HG02759 (cell line): ENCODE results near the gene SORCS2.
A peak's percentile ranks its signal among the peaks of the same experiment; 100 is the strongest.

ENCODE experiments used
- ATAC-seq: cut with Tn5 transposase; IDR thresholded peaks from one replicate; pipeline ENCODE4 v1.9.1; 2021; ENCODE audit warnings: mild to moderate bottlenecking, moderate library complexity; ENCODE audit not compliant: unreplicated experiment

Gene SORCS2

DNA sequence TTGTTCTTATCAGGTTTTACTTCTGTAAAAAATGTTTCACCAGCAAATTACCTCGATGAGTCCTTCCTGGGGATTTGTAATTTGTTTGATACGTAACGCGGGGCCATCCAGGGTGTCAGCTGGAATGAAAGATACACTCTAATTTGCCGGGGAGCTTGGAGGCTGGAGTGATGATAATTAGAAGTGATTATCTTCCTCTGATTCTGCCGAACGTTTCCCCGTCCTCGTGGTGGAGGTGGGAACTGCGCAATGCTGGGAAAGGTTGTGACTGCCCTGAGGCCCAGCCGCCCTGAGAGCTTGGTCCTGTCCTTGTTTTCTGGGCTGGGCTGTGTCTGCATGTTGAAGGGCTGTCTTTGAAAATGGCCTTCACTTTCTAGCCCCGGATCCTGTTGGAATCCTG, 48.0 kb downstream of the SORCS2 start:
- no peak for ATAC-seq

DNA sequence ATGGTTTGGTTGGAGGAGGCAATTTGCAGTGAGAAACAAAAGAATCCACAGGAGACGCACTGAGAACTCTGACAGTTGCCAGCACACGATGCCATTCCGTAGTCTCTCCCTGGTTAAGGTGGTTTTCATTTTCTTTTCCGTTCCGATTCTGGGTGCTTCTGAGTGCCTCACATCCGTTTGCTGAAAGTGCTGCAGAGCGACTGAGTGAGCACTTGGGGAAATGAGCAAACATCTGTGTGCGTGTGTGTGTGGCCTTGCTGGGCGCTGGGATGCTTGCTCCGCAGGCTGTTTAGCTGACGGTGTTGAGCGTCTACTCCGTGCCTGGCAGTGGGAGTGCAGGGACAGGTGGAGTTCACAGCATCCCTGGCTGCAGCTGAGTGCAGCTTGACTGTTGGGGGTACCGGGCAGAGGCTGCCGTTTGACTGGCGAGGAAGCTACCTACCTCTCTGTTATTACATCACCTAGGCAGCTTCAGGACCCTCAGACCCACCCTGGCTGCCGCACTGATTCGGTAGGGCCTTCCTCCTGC, 49.3 kb downstream of the SORCS2 start:
- ATAC-seq: no peak

DNA sequence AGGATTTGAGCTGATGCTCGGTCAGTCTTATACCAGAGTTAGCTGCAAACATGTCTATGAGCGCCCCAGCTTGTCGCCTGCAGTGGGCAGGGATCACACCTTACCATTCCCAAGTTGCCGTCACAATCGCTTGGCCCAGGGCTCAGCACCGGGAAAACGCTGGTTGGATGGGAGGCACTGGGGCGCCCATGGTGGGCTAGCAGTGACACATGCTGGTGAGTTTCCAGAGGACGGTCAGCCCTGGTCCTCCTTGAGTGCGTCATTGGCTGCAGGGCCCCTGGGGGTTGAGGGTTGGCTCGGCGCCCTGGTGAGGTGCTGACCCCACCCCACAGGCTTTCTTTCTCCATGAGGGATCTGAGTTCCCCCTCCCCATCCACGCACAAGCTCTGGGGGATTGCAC, 50.4 kb downstream of the SORCS2 start:
- ATAC-seq: no peak

DNA sequence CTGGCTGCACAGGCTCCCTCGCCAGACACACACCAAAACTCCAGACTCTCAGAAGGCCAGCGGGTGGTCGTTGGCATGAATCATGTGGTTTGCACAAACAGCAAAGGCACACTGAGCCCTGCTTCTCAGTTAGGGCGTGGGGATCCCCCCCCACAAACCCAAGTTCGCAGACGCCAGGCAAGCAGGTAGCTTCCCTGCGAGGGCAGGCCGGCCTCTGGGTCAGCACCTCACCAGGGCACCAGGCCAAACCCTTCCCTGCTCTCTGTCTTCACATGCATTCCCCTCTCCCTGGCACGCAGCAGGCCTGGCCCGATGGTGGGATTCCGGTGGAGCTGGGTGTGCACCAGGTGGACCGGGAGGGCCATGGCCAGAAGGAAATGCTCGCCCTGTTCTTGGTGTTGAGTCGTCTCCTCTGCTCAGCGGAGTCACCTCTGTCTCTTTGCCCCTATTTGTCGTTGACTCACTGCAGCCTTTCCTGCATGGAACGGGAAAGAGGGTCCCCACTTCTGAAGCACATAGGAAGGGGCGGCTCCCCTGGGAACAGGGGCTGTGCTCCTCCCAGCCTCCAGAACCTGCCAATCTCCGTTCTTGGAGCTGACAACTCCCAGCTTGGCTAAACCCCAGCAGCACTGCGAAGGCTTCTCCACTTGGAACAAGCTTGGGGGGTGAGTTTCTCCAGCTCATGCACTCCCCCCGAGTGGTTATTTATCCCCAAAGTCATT, 51.4 kb downstream of the SORCS2 start:
- ATAC-seq: no peak

DNA sequence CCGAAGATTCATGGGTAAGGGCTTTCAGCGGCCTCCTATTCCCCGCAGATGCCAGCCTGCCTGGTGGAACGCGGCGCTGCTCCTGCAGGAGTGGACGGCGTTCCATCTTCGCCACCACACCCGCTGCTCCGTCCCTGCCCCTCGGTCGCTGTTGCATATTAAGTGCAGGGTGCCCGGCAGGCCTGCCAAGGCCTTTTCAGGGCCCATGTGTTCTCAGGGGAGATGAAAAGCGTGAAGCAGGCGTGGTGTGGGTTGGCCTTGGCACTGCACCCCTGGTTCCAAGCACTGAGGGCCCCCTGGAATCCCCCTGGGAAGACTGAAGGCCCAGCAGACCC, 52.0 kb downstream of the SORCS2 start:
- ATAC-seq: no peak

DNA sequence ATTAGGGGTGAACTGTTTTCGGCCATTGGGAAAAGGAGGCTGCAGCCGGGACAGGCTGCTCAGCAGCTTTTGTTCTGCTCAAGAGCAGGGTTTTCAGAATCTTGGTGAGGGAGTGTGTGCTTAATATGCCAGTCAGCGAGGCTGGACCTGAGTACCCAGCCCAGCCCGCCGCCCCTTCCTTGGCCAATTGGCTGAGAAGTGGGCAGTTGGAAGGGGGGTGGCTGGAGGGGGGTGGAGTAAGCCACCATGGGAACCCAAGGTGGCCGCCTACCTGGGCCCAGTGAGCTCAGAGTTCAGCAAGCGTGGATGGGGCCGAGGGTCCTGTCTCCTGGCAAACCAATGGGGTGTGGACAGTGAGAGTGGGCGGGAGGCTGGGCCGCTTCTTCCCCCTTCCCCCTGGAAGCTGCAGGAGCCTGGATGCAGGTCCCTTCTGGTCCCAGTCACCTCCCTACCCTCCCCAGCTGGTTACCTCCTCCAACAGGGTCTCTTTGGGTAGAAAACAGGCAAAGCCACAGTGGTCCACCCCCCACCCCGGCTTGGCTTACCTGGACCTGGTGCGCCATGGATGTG, 52.5 kb downstream of the SORCS2 start:
- ATAC-seq: no peak

DNA sequence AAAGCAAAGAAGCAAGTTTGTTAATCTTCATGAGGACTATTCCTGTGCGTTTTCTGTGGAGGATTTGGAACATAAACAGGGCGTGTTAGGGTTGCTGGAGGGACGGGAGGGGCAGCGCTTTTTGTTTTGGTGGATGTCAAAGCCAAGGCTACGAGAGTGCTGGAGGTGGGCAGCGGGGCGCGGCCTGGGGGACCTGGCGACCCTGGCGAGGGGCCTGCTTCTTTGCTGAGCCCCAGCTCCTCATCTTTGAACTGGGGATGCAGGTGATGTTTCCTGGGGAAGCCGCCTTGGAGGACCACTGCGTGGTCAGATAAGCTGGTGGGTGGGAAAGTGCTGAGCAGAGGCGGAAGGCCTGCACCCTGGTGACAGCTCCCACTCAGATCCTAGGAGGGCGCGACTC, 55.2 kb downstream of the SORCS2 start:
- ATAC-seq: no peak

DNA sequence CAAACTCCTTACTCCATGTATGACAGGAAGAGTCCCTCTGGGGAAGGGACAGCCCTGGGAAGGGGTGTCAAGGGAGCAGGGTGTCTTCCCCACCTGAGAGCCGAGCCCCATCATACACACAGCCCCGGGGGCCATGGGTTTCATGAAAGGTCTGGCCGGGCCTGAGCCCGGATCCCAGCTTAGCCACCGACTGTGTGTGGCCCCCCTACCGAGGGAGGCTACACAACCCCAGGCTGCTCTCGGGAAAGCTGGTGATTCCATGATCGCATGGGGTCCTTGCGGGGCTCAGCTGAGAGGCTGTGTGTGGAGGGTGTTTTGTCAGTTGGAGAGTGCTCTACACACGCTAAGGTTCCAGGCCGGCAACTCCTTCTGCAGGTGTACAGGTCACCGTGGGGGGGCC, 55.6 kb downstream of the SORCS2 start:
- no peak for ATAC-seq

DNA sequence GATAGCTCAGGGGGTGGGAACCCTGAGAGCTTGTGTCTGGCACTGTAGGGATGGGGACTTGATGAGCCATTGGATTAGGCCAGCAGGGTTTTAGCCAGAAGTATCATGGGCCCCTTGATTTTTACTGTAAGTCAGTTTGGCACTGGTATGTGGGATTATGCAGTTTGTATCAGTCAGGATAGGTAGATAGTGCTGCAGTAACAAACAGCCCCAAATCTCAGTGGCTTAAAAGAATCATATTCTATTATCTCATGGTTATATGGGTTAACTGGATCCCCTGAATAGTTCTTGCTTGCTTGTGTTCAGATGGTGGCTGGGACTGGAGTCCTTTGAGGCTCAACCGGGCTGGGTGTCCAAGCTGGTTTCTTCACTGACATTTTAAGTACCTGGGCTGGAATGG, 56.5 kb downstream of the SORCS2 start:
- no peak for ATAC-seq

DNA sequence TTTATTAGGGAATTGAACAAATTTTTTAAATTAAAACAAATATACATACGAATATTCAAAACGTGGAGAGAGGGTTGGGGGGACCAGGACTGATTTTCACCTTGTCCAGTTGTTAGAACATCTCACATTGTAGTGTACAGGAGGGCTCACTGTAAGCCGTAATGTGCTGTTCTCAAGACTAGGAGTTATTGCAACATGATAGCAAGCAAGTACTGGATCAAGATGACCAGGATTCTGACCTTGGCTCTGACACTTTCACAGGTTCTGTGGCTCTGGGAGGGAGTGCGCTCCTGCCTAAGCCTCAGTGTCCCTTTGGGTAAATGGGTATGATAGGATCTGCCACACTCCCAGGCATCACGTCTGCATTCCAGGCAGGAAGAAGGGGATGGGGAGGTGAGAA, 59.0 kb downstream of the SORCS2 start:
- ATAC-seq: no peak

DNA sequence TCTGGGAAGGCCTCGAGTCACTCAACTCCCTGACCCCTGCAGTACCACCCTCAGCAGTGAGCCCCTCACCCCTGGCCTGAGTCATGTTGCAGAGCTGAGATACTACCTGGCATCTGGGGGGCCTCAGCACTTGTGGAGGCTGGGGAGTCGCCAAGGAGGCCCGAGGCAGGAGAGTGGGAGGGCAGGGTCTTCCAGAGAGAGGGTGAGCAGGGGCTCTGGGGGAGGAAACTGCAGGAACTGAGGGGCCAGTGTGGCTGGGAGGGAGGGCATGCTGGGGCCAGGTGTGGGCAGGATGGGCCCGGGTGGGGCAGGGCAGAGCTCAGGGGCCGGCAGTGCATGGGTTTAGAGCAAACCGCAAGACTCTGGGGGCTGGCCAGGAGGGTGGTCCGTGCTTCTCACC, 59.7 kb downstream of the SORCS2 start:
- no peak for ATAC-seq

DNA sequence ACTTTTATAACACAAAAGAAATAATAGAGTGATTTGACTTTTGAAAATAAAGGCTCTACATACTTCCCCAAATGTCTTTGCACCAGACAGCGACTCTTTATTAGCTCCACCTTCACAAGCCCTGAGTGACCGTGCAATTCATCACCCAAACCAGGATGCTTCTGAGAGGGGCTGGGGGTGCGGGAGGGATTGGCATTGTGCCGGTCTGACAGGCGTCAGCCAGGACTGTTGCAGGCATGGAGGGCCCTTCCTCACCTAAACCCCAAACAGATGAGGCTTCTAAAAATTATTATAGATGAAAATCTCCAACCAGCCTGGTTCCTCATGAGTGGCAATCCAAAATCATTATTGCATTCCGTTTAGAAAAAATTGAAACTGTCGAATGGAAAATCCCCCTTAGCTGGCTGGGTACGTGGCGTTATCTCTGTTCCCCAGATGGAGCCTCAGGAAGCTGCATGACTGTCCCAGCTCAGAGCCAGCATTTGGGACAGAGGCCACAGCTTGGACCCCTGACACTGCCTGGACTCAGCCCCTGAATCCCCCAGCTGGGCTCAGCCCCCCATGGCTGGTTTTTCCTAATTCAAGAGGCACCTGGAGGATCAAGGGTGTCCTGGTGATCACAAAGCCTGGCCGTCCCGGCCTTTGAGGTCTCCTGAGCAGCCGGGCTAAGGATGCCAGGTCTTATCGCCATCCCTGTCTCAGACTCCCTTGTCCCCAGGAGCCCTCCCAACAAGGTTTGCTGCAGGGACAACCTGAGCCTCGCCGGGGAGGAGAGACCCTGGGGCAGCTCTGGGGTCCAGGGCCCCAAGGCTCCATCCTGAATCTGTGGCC, 60.4 kb downstream of the SORCS2 start:
- no peak for ATAC-seq

DNA sequence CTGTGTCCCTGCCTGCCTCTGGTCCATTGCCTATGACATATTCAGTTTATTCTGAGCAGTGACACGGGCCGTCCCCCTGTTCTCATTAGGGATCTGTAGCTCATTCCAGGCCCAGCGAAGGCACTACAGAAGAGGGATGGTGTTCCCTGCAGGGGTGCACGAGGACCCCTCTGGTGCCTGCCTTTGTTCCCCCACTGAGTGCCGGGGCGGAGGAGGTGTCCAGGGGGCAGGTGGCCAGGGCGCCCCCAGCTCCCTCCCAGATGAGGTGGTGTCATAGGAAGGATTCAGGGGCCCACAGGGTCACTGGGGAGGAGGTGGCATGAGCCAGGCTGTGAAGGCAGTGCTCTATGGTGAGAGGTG, 61.0 kb downstream of the SORCS2 start:
- no peak for ATAC-seq

DNA sequence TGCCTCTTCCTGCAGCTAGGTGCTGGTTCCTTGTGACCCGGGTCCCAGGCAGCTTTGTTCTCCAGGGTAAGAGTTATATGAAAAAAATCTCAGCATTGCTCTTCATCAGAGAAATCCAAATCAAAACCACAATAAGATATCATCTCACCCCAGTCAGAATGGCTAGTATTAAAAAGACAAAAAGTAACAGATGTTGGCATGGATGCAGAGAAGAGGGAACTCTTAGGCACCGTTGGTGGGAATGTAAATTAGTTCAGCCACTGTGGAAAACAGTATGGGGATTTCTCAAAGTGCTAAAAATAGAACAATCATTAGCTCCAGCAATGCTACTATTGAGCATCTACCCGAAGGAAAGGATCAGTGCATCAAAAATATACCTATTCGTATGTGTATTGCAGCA, 61.5 kb downstream of the SORCS2 start:
- no peak for ATAC-seq

DNA sequence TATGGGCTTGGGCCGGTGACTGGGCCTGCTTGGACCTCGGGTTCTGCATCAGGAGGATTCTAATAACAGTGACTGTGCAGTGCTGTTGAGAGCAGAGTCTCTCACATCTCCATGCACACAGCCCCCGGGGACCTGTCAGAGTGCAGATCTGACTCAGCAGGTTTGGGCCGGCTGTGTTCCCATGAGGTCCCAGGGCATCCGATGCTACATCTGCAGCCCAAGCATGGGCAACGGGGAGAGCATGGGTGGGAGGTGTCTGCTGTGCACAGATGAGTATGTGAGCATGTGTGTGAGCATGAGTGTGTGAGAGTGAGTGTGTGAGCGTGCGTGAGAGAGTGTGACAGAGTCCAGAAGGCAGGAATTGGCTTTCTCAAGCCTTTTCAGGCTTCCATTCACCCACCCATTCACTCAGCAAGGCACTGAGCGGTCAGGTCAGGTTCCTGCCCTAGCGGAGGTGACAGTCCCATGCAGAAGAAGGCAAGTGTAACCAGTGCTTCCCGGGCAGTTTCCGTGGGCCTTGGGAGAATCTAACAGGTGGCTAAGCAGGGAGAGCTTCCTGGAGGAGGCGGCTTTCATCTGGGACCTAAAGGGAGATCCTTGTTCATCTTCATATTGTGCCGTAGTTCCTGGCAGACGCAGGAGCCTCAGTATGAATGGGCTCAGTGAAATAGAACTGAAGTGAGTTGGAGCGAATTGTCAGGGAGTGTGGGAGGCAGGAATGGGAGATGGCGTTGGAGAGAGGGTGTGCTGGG, 62.6 kb downstream of the SORCS2 start:
- peak; percentile 97 for ATAC-seq

DNA sequence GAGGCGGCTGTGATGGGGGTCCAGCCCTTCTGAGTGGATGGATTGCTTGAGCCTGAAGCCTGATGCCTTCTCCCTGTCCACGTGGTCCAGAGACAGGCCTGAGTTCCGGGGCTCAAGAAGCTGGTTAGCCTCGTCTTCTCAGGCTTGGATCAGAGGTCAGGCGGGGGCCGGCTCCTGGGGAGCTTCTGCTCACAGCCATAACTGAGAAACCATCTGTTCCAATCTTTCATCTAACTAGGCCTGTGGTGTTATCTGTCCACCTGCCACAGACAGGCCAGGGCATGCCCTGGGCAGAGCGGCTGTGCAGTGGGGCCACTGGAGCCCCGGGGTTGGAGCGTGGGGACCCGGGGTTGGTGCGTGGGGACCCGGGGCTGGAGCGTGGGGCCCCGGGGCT, 63.1 kb downstream of the SORCS2 start:
- ATAC-seq: no peak

DNA sequence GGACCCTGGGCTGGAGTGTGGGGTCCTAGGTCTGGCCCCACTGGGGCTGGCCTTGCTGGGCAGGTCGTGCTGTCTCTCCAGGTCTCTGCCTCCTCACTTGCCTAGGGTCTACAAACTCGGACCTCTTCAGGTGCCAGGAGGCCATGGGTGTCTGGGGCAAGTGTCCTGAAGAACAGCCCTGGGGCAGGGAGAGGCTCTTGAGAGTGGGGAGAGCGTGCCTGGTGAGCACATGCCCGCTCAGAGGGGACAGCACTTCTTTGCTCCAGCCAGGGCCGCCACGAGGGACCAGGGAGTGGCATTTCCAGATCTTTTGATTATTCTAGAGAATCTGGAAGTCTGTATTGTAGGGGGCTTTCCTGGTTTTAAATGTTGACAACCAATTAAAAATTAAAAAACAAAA, 63.7 kb downstream of the SORCS2 start:
- no peak for ATAC-seq

DNA sequence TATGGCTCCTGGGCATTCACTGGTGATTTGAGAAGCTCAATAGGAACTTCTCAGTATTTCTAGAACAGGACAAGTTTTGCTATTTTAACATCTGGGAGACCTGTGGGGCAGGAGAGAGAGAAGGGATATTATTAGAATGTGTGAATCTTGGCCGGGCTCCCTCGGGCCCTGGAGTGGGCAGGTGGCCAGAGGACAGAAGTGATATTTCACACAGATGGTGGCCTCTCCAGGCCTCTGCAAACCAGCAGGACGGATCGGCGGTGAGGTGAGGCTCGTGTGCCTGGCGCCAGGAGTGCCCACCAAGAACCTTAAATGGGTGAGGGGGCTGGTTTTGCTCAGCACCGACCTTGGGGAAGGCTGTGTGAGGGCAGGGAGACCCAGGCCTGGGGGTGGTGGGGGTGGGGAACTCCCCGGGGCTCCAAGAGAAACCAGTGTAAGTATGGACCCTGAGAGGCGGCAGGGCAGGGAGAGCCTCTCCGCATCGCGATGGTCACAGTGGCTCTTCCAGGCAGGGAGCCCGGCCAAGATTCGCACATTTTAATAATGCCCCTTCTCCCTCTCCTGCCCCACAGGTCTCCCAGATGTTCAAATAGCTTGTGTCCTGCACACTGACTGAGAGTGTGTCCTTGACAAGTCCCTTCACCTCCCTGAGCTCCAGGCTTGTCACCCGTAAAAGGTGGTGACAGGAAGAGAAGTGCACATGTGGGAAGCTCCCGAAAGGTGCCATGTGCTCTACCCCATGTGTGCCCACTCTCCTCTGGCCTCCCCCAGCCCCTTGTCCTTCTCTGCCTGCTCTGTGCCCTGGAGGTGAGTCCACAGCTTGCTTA, 64.9 kb downstream of the SORCS2 start:
- no peak for ATAC-seq

DNA sequence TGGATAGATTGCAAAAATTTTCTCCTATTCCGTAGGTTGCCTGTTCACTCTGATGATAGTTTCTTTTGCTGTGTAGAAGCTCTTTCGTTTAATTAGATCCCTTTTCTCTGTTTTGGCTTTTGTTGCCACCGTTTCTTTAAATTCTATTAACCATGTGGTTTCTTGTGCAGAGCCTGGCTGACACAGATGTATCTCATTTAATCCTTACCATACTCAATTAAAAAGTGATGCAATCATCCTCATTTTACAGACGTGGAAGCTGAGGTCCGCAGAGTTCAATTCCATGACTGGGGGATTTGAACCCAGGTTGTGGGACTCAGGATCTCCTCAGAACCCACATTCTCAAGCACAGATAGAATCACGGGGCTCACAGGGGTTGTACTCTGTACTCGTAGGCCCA, 66.7 kb downstream of the SORCS2 start:
- ATAC-seq: no peak

DNA sequence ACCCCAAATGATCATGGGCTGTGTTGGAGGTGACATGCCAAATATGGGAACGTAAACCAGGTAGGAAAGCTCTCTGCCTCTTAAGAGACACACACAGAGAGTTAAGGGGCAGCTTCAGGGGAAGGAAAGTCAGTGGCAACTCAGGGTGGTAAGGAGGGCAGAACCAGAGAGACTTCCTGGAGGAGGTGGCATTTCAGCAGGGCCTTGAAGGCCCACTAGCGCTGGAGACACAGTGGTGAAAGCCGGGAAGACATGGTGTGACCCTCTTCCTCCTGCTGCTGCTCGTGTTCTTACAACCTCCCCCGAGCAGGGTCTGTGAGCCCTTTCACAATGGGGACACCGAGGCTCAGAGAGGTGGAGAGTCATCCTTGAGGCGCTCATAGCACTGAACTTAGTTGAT, 68.2 kb downstream of the SORCS2 start:
- ATAC-seq: no peak

DNA sequence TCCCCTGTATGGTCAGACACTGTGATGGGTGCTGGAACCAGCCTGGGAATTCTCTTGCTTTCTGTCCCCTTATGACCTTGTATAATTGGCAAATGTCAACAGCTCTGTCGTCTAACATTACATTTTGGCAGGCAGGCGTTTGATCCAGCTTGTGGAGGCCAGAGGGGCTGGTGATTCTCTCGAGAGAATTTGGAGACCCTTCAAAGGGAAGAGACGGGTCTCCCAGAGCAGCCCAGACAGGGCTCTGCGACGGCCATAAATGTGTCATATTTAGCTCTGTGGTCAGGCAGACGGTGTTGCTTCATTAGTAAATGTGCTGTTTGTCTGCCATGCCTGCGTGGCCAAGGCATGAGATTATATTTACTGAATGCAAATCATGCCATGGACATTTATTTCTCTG, 68.7 kb downstream of the SORCS2 start:
- no peak for ATAC-seq
